Measurements from ENCODE around the gene ACE. TPM values are rescaled to one million over a fixed set of nuclear protein-coding genes. Genes with fewer than 3 reads are reported as not detected.

Gene ACE
- total and polyA plus RNA-seq, 4 donors = 5.5 to 87.3 (median 35.3) TPM

GRCh38 chr17:63440127-63440769 lies 36.6 kb upstream of the ACE start:
- H3K27ac ChIP-seq (ENCODE audit: low read depth in 1 of 2, low read length in 1 of 2) = peak overlapping the region in 1 of 2 donors; percentile 82
- H3K27me3 ChIP-seq (ENCODE audit: control insufficient read depth in 3 of 3, insufficient read depth in 3 of 3, low read length in 2 of 3) = peaks cover 0 to 10% (median 2%) of the 10 kb centered on the region in 3 donors
- no peak overlapping the region for H3K4me3 ChIP-seq
- WGBS, 2 donors = 66 to 75% methylated on average over 22 of the region's 22 CpGs
- DNase-seq (no peak), ATAC-seq (ENCODE audit: insufficient read depth, low FRiP score) (no peak)
- H3K9ac ChIP-seq (ENCODE audit: insufficient read depth in 1 of 2, low read length in 2 of 2) = no peak overlapping the region
- H3K36me3 ChIP-seq (ENCODE audit: control insufficient read depth in 4 of 4, insufficient read depth in 4 of 4, low read length in 4 of 4) = no peaks in the 10 kb centered on the region
- peaks cover 0 to 50% (median 4%) of the 10 kb centered on the region in 5 donors for H3K4me1 ChIP-seq (ENCODE audit: control insufficient read depth in 5 of 5, insufficient read depth in 5 of 5, low read length in 5 of 5)
- no peak for TF ChIP-seq CTCF (IDR thresholded peaks at IDR 0.05; ENCODE audit: control extremely low read depth, extremely low read depth)
- no peaks in the 10 kb centered on the region for H3K9me3 ChIP-seq (ENCODE audit: control insufficient read depth in 4 of 4, insufficient read depth in 3 of 4, low read length in 3 of 4)

- DNase-seq = no peak
- no peaks in the 10 kb centered on the region for H3K36me3 ChIP-seq (ENCODE audit: control insufficient read depth in 4 of 4, insufficient read depth in 4 of 4, low read length in 4 of 4)
- no peak for ATAC-seq (ENCODE audit: insufficient read depth, low FRiP score)
- 73 to 83% methylated on average over 16 of the region's 16 CpGs for WGBS, 2 donors
- H3K9ac ChIP-seq (ENCODE audit: insufficient read depth in 1 of 2, low read length in 2 of 2) = no peak overlapping the region
- no peaks in the 10 kb centered on the region for H3K9me3 ChIP-seq (ENCODE audit: control insufficient read depth in 4 of 4, insufficient read depth in 3 of 4, low read length in 3 of 4)
- peaks cover 0 to 48% (median 3%) of the 10 kb centered on the region in 5 donors for H3K4me1 ChIP-seq (ENCODE audit: control insufficient read depth in 5 of 5, insufficient read depth in 5 of 5, low read length in 5 of 5)
- peak overlapping the region in 1 of 2 donors; percentile 82 for H3K27ac ChIP-seq (ENCODE audit: low read depth in 1 of 2, low read length in 1 of 2)
- H3K27me3 ChIP-seq (ENCODE audit: control insufficient read depth in 3 of 3, insufficient read depth in 3 of 3, low read length in 2 of 3) = peaks cover 0 to 10% (median 2%) of the 10 kb centered on the region in 3 donors
- TF ChIP-seq CTCF (IDR thresholded peaks at IDR 0.05; ENCODE audit: control extremely low read depth, extremely low read depth) = no peak
- no peak overlapping the region for H3K4me3 ChIP-seq
Measured at GRCh38 chr17:63440770-63441335, 36.0 kb upstream of the ACE start.

GRCh38 chr17:63441654-63442053 lies 35.2 kb upstream of the ACE start:
- Histone ChIP-seq H3K27me3 (ENCODE audit: control insufficient read depth in 3 of 3, insufficient read depth in 3 of 3, low read length in 2 of 3) (peaks cover 0 to 9% (median 2%) of the 10 kb centered on the region in 3 donors), H3K4me1 (ENCODE audit: control insufficient read depth in 5 of 5, insufficient read depth in 5 of 5, low read length in 5 of 5) (peaks cover 0 to 43% (median 6%) of the 10 kb centered on the region in 5 donors), H3K9ac (ENCODE audit: insufficient read depth in 1 of 2, low read length in 2 of 2) (no peak overlapping the region), H3K9me3 (ENCODE audit: control insufficient read depth in 4 of 4, insufficient read depth in 3 of 4, low read length in 3 of 4) (no peaks in the 10 kb centered on the region), H3K36me3 (ENCODE audit: control insufficient read depth in 4 of 4, insufficient read depth in 4 of 4, low read length in 4 of 4) (no peaks in the 10 kb centered on the region), H3K27ac (ENCODE audit: low read depth in 1 of 2, low read length in 1 of 2) (peak overlapping the region in 1 of 2 donors; percentile 82), H3K4me3 (no peak overlapping the region)
- WGBS, 2 donors = 71 to 87% methylated on average over 13 of the region's 13 CpGs
- no peak for DNase-seq
- no peak for ATAC-seq (ENCODE audit: insufficient read depth, low FRiP score)
- TF ChIP-seq CTCF (IDR thresholded peaks at IDR 0.05; ENCODE audit: control extremely low read depth, extremely low read depth) = no peak
